Fibroblast of upper back skin (primary cell): ENCODE results near the gene CDH13.
A peak's percentile ranks its signal among the peaks of the same experiment; 100 is the strongest.

Source experiments
- DNase-seq: peaks from one replicate; pipeline ENCODE4 v3.0.0-alpha.2; 2013

CDH13 gene

DNA sequence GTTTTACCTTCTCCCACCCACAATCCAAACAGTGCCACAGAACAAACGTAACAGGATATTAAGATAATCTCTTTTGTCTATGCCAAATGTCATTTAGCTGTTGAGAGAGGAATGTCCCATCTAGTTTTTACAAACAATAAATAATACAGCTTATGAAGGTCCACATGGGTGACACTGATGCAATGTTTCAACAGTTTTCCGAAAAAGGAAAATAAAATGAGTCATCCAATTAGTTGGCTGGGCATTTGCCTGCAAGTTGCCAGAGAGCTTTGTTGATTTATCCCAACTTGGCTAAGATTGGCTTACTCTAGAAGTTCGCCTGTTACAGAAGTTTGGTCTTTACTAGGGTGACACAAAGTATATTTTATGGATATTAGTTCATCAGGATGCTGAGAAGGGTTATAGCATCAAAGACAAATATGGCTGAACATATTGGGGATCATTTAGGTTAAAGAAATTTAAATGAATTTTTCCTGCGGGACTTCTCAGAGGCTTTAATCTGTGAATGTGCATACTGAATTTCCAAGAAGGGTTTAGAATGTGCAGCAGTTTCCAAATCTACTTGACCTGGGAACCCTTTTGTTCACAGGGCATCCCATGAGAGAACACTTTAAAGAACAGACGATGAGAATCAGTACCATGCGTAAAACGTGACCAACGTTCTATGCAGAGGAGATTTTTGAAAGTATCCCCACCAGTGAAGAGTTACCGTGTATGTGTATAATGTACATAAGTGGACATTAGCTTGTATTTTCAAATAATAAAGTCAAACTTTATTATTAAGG, 73.1 kb downstream of the CDH13 start:
- peak; percentile 81 for DNase-seq

DNA sequence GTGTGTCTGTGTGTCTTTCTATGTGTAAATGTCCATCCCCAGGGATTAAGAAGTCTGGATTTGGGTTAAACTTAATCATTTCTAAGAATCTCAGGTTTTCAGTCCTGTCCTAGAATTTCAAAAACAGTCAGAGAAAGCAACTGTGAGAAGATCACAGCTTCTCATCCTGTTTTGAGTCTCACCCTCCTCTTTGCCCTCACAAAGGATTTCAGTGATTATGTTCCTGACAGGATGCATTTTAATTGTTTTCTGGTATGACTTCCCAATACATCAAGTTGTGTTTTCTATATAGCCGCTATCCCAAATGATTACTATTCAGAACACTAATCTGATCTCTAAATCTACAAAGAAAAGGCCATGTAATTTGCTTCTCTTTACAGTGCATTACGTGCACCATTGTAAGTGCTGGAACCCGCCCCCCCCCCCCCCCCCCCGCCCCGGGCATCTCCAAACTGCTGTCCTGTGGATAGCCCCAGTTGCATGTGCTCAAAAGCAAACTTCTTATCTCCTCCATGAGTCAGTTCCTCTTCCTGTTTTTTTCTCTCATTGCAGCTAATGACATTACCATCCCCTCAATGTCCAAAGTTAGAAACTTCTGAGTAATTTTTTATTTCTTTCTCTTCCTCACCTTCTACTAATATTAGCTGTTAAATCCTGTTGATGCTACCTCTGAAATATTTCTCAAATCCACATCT, 73.9 kb downstream of the CDH13 start:
- DNase-seq = peak; percentile 28

DNA sequence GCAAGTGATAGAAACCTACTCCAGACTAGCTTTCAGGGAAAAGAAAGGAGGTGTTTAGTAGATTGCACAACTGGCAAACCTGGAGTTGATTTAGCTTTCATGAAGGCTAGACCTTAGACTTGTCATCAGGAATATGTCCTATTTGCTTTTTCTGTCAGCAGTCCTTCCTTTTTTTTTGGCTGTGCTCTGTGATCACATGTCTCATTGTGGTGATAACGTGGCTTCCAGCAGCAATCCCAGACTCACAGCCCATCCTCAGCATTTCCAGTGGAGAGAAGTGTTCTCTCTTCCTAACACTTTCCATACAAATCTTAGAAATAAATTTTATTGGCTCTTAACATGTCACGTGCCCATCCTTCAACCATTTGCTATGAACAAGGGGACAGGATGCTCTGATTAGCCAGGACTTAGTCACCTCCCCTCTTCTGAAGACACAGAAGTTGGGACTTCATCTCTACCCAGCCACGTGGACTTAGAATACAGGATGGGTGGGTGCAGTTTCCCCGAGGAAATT, 74.7 kb downstream of the CDH13 start:
- DNase-seq = peak; percentile 49

DNA sequence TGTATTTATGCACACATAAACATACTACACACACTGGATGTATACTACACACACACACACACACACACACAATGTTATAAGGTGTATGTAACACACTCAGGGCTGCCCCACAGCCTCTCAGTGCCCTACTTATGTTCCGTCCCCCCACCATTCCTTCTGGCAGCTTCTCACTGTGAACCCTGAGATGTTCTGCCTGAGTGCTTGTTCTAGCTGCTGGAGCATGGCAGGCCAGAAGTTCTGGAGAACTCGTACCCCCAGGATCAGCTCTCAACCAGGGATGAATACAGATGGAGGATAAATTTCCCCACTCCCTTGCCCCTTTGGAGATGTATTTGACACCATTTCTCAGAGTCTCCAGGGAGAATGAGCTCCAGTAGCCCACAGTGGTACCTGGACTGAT, 76.4 kb downstream of the CDH13 start:
- no peak for DNase-seq

DNA sequence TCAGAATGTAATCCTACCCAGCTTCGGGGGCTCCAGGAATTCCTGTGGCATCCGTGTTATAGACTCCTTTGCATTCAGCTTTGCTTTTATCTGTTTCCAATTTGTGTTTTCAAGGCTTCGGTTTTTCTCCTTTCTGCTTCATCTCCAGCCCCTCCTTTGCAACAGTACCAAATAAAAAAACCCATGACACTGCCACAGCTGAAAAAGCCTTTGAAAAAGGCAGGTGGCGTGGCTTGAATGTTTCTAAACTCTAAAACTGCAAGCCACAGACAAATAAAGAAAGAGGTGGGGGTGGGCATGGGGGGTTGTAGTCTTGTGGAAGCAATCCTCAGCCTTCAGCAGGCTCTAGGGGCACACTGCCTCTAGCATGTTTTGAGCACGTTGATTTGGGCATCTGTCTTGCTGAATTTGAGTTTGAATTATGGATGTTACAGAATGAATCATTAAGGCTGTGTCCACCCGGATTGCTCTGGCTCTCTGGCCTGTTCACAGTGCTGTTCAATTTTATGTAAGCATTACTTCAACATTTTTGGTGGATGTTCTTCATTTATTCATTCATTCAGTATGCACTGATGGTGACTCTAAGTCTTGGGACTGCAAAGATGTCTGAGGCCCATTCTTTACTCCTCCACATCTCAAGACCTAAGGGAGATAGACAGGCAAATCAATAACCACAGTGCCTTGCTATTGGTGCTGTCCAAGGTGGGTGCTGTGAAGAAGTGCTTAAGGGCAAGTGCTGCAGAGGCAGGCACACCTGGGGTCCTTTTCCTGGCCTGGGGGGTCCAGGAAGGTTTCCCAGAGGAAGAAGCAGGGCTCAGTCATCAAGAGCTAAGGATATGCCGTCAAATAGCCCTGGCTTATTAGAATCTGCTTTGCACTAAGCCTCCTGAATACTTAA, 77.4 kb downstream of the CDH13 start:
- DNase-seq = peak; percentile 19

DNA sequence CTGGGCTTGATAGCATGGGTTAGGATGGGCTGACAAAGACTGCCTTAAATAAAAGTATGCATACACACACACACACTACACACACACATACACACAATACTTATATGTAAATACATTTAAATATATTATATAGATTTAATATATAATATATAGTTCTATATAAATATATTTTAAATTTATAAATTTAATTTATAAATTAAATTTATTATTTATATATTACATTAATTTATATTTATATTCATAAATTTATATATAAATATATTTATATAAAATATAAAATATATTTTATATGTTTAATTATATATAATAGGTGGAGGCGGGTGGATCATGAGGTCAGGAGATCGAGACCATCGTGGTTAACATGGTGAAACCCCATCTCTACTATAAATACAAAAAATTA, 83.2 kb downstream of the CDH13 start:
- no peak for DNase-seq

DNA sequence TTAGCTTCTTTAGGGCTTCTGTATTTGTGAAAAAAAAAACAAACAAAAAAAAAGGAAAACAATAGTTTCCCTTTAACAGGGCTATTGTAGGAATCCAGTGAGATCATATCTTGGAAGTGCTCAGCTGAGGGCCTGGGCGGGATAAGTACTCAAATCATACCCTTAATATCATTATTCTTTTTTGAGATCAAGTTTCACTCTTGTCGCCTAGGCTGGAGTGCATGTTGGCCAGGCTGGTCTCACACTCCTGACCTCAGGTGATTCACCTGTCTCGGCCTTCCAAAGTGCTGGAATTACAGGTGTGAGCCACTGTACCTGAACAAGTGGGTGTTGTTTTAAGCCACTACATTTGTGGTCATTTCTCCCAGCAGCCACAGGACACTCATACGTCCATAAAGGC, 87.0 kb downstream of the CDH13 start:
- no peak for DNase-seq

DNA sequence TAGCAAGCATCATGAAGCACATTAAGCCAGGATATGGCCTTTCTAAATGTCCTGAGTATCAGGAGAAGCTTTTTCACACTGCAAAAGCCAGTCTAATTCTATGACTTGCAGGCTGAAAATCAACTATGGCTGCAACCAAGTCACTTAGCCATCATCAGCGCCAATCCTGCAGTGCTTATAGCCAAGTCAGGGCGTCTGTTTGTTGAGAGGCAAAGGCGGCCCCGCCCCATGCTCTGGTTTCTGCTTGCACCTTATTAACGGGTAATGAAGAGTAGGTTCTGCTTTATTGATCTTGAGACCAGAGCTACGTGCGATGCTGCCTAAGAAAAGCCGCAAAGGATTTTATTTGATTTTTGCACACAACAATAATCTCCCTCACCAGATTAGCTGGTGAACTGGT, 88.4 kb downstream of the CDH13 start:
- no peak for DNase-seq

DNA sequence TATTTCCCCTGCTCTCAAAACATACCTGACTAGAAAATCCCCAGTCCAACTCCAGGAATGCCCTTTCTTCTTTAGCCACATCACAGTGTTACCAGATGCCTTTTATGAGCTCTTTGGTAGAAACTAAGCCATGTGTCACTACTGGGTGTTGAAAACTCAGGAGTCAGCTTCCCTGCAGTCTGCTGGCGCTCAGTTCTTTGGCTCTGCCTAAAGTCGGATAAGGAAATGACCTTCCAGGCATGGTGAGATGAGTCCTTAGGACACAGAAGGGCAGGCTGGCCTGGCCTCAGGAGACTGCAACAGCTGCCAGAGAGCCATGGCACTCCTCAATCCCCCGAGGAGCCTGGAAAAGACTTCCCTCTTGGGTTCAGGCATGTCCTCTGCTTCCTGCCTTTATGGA, 89.1 kb downstream of the CDH13 start:
- no peak for DNase-seq

DNA sequence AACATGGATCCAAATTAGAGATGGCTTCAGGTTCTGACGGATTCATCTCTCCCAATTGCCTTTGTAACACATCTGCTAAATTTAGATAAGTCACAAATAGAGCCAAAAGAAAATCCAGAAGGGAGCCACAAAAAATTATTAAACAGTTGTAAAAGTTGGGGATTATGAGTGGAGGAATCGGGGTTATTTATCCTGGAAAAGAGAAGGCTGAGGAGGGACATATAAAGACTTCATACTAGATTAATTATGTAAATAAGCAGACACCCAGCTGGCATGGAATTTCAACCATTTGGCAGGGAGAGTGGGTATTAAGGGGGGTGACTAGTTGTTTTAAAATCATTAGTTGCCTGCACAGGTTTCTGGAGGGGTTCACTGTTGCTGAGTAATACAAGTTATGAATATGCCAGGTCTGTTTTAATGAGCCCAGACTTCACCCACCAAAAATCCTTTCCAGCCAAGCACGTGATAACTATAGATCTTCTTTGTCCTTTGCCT, 89.6 kb downstream of the CDH13 start:
- no peak for DNase-seq

DNA sequence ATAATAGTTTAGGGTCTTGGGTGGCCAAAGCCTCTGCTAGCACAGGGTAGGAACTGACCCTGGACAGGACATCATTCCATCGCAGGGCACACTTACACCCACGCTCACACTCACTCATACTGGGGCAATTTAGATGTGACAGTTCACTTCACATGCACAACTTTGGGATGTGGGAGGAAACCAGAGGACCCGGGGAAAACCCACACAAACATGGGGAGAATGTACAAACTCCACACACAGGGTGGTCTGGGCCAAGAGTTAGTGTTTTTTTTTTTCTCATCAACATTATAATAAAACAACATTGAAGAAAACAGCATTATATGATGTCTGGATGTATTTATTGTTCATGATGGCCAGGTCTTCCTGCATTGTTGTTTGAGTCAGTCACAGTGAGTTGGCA, 93.6 kb downstream of the CDH13 start:
- no peak for DNase-seq

DNA sequence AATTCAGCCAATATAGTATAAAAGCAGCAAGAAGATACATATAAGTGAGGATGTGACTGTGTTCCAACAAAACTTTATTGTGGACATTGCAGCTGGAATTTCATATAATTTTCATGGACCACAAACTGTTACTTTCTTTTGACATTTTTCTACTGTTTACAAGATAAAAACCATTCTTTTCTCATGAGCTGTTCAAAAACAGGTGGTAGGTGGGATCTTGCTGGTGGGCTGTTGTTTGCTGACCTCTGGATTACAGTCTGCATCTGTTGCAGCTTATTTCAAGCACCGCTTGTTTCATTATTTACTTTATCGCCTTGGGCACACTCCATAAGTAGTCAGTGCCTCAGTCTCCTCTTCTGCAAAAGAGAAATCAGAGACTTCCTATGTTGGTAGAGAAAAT, 99.5 kb downstream of the CDH13 start:
- DNase-seq = no peak

DNA sequence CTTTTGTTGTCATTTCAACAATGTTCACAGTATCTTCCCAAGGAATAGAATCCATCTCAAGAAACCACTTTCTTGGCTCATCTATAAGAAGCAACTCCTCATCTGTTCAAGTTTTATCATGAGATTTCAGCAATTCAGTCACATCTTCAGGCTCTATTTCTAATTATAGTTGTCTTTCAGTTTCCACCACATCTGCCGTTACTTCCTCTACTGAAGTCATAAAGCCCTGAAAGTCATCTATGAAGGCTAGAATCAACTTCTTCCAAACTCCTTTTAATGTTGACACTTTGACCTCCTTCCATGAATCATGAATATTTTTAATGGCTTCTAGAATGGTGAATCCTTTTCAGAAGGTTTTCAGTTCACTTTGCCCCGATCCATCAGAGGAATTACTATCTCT, 102.1 kb downstream of the CDH13 start:
- DNase-seq = no peak

DNA sequence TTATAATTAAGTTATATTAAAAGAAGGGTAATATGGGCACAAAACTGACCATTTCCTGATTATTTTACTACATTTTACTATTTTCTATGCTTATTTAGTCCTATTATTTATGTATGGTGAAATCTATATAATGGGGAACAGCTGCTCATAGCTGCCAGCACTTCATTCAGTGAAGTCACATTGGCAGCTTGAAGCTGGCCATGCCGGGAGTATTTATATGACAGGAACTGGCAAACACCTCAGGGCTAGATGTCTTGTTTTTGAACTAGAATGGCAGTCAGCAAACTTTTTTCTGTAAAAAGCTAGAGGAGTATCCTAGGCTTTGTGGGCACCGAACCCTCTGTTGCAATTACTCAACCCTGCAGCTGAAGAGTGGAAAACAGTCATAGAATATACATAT, 104.1 kb downstream of the CDH13 start:
- DNase-seq = no peak

DNA sequence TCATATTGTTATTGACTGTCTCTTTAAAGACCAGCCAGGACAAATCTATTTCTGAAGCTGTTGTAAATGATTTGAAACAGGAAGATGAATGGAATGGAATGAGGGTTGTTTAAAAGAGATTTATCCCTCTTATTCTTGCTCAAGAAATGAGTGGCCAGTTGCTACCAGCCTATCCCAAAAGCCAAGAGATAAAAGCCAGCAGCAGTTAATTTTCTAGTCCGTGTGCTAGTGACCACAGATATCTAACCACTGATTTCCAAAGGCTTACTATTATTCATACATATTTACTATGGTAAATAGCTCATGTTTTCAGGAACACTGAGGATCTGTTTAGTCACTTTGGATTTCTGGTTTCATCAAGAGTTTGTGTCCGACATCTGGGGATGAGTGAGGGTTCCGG, 105.7 kb downstream of the CDH13 start:
- no peak for DNase-seq

DNA sequence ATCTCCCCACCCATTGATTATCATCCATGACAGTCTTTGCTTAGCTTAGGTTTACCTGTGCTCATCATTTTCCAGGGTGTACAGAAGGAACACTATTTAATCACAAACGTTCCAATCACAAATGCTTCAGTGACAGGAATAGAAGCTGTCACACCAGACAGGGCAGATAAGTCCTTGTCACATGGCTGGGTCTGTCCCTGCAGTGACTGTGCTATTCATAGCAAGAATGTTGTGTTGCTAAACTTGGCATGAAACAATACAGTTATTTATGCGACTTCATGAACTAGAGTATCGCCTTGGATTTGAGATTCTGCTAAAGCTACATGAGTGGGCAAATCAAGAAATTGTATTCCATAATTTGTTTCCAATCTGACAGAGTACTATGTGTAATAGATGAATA, 108.4 kb downstream of the CDH13 start:
- no peak for DNase-seq

DNA sequence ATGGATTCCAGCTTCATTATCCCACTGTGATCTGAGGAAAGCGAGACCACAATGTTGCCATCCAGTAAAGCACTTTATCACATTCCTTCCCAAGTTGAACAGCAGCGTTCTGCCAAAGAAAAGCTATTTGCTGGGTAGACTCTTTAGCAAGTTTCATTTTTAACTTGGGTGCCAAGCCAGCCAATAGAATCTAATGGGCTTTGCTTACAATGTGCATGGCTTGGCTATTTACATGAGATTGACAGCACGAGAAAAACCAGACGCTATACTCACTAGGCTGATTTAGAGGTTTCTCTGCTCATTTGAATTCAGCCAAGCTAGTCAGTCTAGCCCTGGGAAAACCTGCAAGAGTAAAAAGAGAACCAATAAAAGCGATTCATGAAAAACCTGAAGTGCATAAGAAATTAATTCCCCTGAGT, 108.9 kb downstream of the CDH13 start:
- peak; percentile 41 for DNase-seq

DNA sequence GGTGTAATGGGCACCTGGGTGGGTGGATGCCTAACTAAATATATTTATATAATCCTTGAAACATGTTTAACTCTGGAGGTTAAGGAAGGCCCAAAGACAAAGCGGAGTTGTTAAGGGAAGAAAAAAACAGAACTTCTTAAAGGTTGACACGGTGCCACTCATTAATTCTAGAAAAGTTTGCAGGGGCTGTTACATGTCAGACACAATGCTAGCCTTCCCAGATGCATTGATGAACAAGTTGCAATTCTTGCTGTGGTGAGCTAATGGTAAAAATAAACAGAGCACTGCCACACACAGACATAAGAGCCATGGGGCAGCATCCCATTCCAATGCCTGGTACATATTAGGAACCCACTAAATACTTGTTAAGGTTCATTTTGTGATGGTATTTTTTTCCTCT, 109.5 kb downstream of the CDH13 start:
- DNase-seq = no peak

DNA sequence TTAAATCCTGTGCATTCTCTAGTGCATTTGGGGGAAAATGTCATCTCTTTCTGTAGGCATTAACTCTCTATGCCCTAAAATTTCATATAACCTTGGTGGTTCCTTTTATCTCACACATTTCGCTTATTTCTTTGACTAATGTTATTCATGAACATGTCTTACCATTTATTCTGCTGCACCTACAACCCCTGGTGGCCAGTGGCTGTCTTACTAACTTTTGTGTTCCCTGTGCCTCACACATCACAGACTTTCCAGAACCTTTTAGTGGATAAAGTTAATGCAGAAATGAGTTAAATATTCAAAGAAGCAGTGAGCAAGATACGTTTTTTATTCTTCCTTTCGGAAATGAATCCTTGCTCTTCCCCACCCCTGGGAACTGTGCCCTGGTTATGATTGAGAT, 111.9 kb downstream of the CDH13 start:
- no peak for DNase-seq

DNA sequence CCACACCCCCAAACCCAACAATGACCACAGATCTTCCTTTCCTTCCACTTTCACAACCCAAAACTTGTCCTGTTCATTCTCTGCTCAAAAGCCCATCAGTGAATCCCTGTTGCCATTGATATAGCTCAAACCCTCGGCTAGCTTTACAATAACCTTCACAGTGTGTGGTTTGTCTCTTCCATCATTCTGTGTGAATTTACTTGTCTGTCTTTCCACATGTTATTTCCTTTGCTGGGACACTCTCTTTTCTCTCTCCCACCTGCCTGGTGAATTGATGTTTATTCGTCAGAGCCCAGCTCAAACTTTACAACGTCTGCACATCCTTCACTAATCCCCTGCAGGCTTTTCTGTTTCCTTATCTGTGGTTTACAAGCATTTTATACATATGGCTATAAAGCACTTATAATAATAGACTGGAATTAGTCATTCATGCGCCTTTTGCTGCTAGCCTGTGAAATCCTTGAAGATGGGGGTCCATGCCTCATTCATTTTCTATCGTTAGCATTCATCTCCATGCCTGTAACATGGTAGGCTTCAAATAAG, 114.4 kb downstream of the CDH13 start:
- peak; percentile 48 for DNase-seq

DNA sequence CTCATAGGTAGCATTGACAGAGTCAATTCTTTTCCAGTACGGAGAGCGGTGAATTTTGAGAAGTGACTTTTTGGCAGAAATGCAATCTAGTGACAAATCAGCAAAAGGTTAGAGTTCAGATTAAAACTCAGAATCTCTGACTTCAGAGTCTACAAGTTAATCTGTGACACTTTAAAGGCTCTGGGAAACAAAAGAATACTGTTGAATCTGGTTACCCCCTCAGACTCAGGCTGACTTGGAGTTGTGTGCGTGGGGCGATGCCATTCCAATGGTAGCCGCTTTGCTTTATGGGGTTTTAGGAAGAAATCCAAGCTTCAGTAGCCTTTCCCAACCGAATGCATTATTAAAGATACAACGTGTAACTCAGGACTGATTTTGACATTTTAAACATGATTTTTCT, 118.2 kb downstream of the CDH13 start:
- DNase-seq = no peak

DNA sequence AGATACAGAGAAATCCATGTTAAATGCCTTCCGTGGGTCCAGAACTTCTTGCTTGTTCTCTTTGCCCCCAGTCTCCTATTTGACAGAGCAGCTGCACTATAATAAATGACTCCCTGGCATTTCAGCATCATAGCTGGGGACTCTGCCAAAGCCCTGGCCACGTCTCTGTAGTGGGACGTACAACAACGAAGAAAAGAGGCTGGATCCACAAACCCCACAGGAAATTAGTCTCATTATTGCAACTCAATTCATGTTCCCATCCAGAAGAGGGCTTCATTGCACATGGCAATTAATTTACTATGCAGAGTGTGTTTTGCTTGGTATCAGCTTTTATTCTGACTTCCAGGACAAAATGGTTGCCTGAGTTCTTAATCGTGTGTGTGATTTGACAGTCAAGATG, 121.3 kb downstream of the CDH13 start:
- DNase-seq = peak; percentile 72

DNA sequence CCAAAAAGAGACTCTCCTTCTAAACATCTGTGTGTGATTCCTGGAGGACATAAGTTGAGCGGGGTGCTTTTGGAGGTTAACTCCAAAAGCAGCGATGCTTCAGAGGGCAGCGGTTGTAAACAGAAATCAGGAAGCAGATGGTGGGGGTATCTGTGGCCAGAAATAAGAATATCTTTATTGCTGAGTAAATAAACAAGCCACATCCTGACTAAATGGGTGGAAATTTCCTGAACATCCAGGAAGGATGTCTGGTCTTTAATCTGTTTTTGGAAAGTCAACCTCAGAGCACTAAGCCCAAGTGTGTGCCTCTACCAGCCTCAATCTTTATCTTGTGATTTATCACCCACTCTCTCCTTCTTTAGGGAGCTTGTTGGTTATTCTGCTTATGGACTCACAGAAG, 123.3 kb downstream of the CDH13 start:
- no peak for DNase-seq
